ENCODE measurements around the gene GRIK4.

GRIK4 gene

DNA sequence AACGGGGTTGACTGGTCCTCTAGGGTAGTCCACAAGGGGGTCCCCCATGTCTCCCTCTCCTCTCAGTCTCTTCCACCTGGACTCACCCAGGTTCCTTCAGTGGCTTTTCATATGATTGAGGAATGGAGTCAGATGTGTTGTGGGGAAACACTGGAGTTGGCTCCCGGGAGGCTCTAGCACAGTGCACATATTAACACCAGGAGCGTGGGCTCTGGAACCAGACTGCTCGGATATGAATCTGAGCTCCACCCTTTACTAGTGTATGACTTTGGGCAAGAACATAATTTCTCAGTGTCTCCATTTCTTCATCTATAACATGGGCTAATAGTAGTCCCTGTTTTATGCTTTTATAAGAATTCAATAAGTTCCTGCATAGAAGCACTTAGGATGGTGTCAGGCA is 157.0 kb downstream of the GRIK4 start:
- DNase-seq (ENCODE audit: low spot score), result no peak

DNA sequence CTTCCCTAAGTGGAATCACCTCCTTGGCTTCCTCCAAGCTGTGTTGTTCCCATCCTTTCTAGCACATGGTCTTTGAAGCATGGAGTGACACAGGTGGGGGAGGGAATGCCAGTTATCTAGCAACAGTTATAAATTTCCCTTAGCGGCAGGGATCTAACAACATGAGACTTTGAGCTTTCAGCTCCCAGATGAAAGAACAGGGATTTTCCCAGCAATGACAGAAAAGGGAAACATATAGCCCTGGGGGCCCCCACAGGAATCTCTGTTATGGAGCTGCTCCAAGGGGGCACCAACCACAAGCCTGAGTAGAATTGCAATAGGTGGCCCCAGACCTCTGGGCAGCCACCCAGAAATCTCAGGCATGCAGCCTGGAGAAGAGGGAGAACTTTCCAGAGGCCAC is 163.0 kb downstream of the GRIK4 start:
- DNase-seq (ENCODE audit: low spot score), result no peak

DNA sequence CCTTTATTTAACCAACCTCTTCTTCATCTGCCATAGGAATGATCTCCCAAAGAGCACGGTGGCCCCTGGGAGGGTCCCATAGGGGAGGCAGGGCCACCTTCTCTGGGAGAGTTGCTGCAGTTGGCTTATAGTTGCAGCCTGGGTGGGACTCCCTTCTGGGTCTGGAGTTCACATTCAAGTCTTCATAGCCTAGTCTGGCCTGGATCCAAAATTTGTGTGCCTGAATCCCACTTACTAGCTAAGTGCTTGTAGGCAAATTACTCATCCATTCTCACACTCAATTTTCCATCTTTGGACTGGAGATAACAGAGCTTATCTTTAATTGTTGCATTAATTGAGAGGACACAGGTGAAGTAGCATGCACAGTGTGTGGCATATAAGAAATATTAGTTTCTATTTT is 163.6 kb downstream of the GRIK4 start:
- DNase-seq (ENCODE audit: low spot score), result no peak

DNA sequence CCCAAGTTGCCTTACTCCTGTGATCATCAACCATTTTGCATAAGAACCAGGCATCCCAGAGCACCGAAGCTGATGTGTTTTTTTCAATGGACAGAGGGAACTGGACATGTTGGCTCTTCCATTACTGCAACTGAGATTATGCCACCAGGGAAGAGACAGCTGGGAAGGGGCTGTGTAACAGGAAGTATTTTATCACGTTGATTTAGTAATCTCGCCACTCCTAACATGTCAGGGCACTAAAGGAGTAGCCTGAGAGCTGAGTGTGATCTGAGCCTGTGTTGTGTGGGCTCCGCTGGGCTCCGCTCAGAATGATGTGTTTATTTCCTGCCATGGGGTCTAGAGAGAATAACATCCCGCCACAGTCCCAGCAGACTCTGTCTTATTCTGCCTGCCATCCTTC is 165.4 kb downstream of the GRIK4 start:
- DNase-seq (ENCODE audit: low spot score), result no peak

DNA sequence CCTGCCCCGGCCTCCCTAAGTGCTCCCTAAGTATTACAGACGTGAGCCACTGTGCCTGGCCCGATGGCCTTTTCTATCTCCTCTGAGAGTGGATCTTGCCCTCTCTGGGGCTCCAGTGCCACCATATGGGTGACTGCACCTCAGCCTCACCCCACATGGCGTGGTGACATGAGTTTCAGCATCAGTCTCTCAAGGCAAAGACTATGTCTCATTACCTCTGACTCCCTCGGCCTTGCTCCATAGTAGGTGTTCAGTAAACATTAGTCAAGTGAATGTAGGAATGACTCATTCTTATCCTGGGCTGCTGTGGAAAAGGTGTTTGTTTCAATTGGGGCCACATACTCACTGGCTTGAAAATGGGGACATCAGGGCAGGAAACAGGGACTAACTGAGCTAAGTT is 168.8 kb downstream of the GRIK4 start:
- no peak for DNase-seq (ENCODE audit: low spot score)

DNA sequence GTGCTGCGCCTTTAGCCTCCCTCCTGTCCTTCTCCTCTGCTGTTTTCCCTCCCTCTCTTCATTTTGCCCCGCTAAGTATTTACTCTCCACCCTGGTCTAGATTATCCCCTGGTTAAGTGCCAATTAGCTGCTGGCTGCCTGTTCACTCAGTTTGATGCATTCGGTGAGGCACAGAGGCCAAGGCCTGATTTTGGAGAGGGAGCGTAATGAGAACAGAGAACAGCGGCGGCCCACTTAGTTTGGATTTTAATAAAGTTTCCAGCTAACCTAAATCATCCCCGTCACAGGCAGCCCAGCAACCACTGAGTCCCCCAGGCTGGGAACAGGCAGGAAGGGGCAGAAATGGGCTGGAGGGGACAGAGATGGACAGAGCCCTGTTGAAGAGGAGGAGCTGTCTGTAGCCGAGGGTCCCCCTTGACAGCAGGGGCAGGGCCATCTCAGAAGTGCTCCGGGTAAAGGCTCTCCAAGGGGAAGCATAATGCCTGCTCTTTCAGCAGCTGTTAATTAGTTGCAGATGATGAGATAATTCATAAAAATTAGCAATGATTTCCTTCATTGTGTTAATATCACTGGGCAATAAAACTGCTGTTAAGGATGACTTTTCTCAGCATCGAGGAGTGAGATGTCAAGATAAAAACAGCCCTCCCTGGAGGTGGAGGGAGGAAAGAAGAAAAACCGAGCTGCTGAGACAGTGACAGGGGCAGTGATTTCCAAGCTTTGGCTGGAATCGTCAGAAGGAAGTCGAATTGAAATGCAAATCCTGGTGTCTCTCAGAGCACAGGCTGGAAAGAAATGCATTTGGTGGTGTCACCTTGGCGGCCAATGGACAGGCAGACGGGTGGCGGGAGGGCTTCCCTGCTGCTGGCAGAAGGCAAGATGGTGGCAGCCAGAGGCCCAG is 170.1 kb downstream of the GRIK4 start:
- DNase-seq (ENCODE audit: low spot score), result no peak

DNA sequence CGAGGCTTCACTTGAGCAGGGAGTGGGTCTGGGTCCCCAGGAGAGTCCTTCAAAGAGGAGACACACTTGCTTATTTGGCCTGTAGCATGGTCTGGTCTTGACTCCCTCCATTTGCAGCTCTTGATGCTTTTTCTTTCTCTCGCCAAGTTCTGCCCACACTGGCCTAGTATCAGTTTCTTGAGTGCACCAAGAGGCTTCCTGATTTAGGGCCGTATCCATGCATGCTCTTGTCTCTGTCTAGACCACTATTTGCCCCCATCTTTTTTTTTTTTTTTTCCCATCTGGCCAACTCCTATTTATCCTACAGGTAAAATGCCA is 170.7 kb downstream of the GRIK4 start:
- DNase-seq (ENCODE audit: low spot score), result no peak

DNA sequence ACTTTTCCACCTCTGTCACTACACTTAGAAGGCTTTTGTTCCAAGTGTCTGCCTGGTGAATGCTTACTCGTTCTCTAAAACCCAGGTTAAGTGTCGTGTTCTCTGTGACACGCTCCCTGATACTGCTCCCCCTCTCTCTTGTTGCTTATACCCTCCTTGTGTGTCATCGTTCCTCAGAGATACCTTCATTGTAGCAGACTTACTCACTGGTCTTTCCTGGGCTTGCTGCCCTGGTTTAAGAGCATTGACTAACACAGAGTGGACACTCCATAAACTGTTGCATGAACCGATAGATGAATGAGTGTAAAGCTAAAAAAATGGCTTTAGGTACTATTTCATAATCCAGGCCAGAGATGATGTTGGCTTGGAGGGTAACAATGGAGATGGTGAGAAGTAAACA is 171.3 kb downstream of the GRIK4 start:
- no peak for DNase-seq (ENCODE audit: low spot score)

DNA sequence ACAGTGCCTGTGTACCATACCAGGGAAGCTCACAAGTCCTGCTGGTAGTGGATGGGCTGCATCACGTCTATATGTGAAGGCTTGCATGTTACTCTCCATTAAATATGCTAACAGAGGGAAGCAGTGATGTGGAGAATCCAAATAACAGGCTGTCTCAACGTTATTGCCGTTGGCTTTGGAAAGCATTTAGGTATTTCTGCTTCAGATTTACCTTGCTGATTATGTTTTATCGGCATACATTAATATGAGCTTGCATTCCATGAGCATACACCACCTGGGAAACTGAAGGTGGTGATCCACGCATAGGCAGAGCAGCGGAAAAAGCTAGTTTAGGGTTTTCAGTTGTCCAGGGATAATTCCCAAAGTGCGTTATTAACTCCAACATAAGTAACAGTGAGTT is 175.0 kb downstream of the GRIK4 start:
- DNase-seq (ENCODE audit: low spot score), result no peak

DNA sequence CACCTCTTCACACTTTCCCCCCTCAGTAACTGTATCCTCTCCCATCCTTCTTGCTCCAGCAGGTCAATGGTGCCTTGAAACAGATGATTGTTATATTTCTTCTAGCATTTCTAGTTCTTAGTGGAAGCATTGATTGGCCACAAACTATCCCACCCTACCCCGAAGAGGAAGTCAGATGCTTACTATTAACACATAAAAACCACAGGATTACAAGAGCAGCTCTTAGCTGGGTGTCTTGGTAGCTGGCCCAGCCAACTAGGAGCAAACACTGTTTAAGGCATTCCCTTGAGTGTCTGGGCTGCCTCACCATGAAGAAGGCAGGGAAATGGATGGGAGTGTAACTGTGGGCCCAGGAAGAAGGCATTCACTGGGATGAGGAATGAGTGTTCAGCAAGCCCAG is 176.6 kb downstream of the GRIK4 start:
- no peak for DNase-seq (ENCODE audit: low spot score)

DNA sequence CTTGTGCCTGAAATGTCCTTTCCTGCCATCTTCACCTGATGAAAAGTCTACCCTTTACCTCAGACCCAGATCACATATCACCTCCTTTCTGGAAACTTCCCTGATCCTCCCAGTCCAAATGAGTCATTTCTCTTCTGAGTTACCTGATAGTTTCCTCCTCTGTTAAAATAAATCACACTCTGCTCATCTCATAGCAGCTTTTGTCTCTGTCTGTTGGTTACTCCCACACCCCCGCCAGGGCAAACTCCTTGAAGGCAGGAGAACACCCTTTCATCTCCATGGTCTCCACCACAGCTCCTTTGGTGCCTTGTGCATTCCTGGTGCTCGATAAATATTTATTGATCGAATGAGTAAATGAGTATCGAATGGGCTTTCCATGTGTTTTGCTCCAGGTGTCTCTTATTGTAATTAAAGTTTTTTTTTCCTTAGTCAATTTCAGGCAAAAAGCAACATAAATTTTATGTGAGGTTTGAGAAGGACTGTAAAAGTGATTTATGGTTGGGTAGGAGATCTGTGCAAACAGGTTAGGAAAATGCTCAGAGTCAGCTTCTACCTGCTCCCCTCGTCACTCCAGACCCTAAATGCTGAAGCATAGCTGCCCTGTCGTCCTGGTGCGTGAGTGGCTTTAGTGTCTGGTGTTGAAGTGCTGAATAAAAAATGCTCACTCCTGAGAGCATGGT is 178.2 kb downstream of the GRIK4 start:
- DNase-seq (ENCODE audit: low spot score), result no peak

DNA sequence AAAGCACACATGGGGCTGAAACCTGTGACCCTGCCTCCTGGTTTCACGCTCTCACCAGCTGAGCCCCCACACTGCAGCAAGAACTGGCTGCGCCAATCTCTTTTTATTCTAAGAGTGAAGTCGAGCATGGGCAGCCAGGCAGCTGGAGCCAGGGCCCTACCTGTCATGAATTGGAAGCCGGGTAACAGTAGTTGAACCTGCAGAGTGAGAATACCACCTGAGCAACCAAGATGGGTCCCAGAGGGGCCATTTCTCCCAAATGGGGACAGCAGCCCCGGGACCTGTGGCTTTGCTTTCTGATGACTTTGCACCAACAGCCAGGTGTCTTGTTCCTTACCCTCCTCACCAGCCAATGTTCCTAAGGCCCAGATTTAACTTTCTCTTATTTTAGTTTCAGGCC is 178.9 kb downstream of the GRIK4 start:
- no peak for DNase-seq (ENCODE audit: low spot score)

DNA sequence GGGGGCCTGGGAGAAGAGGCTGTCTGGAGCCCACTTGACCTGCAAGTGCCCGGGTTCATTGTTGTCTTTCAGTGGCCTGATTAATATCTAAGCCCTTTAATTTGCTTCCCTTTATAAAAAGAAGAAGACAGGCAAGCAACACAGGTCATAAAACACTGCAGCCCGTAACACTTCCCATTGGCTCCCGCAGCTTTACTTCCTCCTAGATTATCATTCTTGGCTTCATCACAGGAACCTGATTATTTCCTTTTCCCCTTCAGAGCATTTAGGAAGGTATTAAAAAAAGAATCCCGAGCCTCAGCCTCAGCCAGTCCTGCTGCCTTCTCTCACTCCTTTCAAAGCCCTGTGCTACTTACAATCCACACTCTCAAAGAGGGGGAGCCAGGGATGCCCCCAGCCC is 183.2 kb downstream of the GRIK4 start:
- no peak for DNase-seq (ENCODE audit: low spot score)

DNA sequence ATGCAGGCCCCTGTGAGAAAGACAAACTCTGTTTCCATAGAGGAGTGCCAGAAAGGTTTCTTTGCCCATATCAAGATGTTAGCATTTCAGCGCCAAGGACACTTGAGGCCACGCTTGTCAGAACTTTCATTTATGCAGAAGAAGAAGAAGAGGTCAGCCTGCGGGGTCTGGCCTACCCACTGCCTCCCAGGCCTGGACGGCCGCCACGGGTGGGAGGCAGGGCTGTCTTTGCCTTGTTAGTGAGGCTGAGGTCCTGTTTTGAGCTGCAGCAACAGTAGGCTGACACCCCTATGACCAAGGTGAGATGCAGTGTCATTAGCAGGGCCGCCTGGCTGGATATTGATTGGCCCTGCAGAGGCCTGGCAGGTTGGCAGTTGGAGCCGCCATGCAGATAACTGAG is 183.9 kb downstream of the GRIK4 start:
- DNase-seq (ENCODE audit: low spot score), result no peak

DNA sequence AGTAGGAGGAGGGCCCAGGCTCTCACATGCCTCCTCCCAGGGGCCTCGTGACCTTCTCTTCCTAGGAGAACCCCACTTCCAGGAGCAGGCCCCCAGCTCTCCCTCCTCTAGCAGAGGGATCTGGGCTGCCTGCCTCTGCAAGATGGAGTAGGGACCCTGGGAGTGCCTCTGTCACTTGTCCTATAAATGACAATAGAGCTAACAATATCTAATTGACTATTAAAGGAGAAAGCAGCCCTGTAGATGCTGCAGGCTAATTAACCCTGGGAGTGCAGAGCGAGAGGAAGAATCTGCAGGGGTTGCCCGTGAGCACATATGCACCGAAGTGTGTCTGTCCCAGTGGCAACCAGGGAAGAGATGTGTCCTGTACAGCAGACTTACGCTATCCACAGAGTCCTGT is 184.4 kb downstream of the GRIK4 start:
- DNase-seq (ENCODE audit: low spot score), result no peak

DNA sequence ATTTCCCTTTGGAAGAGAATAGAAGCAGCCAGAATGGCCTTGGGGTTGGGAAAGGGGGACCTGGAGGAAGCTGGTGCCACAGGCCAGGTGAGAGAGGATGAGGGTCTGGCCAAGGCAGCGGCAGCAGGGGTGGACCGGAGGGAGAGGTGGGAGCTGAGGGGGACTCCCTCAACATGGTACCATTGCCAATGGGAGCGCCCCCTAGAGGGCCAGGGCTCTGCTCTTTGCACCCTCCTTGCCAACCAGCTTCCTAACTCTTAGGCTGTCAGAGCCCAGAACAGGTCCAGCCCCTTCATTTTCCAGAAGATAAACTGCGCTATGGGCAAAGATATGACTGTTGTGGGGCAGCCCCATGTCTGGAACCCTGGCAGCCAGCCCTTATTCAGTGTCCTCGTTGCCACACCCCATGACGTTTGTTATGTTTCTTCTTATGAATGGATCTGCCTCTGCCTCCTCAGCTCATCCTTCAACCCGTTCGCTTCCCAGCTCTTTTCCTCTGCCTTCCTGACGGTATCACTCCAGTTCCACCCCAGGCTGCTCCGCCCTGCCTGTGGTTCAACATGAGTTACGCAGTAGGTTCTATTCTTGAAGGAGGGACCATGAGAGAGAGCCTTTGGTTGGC is 185.2 kb downstream of the GRIK4 start:
- no peak for DNase-seq (ENCODE audit: low spot score)

DNA sequence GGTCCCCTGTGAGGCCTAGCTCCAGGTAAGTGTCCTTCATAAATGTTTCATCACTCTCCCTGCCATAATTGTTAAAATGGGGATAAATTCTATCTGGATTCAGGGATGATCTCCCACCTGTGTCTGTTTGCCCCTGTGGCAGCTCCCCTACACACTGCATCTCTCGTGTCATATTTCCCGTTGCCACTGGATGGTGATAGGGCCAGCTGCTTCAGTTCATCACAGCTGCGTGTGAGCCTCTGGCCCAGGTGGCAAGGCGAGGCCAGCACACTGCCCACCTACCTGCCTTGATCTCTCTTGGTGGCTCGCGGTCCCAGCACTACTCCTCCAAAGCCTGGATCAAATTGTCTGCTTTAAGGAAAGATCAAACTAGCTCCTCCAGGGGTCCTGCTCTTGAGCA is 187.4 kb downstream of the GRIK4 start:
- no peak for DNase-seq (ENCODE audit: low spot score)

DNA sequence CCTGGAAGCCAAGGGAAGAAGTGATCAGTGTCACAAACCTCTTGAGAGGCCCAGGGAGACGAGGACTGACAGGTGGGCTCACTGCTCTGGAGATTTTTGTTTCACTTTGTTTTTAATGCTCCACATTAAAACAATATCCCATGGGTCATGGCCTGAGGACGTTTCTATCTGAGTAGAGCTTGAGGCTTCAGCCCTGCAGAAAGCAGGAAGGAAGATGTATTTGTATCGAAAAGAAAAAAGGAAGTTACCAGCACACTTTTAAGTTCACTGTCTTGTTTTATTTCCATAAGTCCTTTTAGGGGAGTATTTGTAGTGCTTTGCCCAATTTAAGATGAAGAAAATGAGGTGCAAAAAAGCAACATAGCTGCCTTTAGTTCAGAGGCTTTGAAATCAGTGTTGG is 191.1 kb downstream of the GRIK4 start:
- DNase-seq (ENCODE audit: low spot score), result no peak

DNA sequence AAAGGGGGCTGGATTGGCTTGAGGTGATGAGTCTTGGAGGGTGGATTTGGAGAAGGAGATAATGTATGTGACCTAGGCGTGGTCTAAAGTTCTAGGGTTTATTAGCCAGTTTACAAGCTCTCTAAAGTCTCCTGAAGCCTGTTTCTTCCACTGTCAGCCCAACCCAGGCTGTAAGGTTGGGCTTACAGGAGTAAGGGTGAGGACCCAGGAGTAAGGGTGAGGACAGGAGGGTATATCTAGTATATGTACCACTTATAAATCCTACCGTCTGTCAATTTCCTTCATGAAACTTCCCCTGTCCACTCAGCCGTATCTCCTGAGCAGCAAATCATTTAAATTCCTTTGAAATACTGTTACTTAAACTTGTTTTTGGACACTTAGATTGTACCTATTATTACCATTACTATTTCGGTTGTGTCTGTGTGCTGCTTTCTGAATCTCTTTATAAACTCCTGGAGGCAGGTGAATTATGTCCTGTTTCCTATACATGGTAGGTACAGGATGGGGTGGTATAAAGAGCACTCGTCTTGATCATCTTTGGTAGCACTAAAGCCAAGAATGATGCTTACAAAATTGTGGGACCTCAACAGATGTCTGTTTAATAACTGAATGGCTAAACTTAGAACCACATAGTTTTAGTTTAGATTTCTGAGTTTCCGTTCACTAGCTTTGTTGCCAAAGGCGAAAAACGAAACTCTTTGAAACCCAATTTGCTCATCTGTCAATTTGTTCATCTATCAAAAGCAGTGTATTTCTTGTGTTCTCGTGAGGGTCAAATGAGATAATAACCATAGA is 192.0 kb downstream of the GRIK4 start:
- DNase-seq (ENCODE audit: low spot score), result no peak

DNA sequence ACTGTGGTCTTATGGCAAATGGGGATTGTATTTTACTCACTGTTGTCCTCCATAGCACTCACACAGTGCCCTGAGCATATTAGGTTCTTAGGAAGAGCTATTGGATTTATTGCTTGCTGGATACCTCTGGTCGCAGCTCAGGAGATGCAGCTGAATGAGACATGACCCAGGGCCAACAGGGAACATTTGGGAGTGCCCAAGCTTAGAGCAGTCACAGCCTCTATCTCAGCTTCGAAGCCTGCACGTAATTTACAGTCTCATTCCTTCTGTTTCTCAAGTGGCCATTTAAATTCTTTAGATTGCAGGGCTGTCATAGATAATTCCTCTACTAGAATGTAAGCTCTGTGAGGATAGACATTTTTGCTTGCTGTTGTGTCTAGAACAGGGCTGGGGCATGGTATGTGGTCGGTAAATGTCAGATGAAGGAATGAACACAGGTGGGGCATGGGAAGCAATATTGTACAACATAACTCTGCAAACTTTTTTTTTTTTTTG is 192.8 kb downstream of the GRIK4 start:
- no peak for DNase-seq (ENCODE audit: low spot score)

DNA sequence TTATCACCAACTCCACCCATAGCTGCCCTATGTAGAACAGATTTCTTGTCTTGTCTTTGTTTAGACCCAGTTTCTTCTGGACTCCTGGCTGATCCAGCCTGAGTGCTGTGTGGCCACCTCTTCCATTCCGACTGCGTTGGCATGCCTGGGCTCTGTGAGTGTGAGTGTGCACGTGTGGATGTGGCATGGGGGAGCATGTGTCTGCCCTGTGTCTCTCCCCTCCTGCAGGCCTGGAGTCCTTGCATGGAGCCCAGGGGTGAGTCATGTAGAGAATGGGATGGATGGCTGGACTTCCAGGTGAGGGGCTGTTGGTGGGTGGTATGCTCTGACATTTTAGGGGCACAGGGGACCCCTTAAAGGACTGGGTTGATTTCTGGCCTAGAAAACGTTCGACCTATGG is 194.7 kb downstream of the GRIK4 start:
- DNase-seq (ENCODE audit: low spot score), result no peak

DNA sequence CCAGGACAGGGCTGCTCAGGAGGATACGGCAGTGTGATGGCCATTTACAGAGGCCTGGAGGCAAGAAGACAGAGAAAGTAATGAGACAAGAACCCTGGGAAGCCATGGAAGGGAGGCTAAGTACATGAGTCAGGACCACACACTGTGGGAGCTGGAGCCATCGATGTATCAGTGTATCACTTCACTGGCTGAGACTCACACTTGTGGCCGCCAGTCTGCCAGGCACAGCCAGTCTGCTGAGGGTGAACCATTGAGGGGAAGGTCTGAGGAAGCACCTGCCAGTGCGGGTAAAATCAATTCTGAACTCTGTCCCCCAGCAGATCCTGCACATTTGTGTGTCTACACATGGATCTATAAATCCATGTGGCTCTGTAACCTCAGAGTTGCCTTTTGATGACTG is 195.6 kb downstream of the GRIK4 start:
- no peak for DNase-seq (ENCODE audit: low spot score)
